Measurements from ENCODE around the gene TMEM132D. TPM values are rescaled to one million over a fixed set of nuclear protein-coding genes. Genes with fewer than 3 reads are reported as not detected.

The TMEM132D gene
- total and polyA plus RNA-seq, 2 of the 8 experiments (the other 6 are each of a cell fraction or from before 2014, with no cell fraction given) = 3.5 to 10.1 TPM

DNA sequence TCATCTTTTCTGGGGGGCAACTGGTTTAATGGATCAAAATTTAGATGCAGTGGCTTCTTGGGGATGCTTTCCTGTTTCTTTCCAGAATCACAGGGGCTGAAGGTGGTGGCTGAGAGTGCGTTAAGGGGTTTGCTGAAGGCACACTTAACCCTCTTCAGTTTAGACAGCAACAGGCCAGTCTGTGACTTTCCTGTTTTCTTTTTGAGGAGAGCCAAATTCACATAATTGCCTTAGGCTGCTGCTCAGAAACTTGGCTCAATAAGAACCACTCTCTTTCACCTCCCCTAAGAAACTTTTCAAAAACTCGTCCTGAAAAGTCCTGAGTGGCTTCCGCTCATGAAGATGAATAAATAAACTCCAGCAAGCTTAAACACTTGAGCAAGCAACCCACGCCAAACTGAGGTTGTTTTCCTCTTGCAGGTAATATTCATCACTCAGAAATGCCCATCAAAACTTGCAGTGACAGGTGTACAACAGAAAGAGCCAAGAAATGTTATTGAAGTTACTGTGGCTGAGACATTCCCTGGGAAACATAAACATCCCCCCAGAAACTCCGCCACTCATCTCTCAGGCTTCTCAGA, 510.4 kb downstream of the TMEM132D start (continued):
- TF ChIP-seq, protein P1, sequence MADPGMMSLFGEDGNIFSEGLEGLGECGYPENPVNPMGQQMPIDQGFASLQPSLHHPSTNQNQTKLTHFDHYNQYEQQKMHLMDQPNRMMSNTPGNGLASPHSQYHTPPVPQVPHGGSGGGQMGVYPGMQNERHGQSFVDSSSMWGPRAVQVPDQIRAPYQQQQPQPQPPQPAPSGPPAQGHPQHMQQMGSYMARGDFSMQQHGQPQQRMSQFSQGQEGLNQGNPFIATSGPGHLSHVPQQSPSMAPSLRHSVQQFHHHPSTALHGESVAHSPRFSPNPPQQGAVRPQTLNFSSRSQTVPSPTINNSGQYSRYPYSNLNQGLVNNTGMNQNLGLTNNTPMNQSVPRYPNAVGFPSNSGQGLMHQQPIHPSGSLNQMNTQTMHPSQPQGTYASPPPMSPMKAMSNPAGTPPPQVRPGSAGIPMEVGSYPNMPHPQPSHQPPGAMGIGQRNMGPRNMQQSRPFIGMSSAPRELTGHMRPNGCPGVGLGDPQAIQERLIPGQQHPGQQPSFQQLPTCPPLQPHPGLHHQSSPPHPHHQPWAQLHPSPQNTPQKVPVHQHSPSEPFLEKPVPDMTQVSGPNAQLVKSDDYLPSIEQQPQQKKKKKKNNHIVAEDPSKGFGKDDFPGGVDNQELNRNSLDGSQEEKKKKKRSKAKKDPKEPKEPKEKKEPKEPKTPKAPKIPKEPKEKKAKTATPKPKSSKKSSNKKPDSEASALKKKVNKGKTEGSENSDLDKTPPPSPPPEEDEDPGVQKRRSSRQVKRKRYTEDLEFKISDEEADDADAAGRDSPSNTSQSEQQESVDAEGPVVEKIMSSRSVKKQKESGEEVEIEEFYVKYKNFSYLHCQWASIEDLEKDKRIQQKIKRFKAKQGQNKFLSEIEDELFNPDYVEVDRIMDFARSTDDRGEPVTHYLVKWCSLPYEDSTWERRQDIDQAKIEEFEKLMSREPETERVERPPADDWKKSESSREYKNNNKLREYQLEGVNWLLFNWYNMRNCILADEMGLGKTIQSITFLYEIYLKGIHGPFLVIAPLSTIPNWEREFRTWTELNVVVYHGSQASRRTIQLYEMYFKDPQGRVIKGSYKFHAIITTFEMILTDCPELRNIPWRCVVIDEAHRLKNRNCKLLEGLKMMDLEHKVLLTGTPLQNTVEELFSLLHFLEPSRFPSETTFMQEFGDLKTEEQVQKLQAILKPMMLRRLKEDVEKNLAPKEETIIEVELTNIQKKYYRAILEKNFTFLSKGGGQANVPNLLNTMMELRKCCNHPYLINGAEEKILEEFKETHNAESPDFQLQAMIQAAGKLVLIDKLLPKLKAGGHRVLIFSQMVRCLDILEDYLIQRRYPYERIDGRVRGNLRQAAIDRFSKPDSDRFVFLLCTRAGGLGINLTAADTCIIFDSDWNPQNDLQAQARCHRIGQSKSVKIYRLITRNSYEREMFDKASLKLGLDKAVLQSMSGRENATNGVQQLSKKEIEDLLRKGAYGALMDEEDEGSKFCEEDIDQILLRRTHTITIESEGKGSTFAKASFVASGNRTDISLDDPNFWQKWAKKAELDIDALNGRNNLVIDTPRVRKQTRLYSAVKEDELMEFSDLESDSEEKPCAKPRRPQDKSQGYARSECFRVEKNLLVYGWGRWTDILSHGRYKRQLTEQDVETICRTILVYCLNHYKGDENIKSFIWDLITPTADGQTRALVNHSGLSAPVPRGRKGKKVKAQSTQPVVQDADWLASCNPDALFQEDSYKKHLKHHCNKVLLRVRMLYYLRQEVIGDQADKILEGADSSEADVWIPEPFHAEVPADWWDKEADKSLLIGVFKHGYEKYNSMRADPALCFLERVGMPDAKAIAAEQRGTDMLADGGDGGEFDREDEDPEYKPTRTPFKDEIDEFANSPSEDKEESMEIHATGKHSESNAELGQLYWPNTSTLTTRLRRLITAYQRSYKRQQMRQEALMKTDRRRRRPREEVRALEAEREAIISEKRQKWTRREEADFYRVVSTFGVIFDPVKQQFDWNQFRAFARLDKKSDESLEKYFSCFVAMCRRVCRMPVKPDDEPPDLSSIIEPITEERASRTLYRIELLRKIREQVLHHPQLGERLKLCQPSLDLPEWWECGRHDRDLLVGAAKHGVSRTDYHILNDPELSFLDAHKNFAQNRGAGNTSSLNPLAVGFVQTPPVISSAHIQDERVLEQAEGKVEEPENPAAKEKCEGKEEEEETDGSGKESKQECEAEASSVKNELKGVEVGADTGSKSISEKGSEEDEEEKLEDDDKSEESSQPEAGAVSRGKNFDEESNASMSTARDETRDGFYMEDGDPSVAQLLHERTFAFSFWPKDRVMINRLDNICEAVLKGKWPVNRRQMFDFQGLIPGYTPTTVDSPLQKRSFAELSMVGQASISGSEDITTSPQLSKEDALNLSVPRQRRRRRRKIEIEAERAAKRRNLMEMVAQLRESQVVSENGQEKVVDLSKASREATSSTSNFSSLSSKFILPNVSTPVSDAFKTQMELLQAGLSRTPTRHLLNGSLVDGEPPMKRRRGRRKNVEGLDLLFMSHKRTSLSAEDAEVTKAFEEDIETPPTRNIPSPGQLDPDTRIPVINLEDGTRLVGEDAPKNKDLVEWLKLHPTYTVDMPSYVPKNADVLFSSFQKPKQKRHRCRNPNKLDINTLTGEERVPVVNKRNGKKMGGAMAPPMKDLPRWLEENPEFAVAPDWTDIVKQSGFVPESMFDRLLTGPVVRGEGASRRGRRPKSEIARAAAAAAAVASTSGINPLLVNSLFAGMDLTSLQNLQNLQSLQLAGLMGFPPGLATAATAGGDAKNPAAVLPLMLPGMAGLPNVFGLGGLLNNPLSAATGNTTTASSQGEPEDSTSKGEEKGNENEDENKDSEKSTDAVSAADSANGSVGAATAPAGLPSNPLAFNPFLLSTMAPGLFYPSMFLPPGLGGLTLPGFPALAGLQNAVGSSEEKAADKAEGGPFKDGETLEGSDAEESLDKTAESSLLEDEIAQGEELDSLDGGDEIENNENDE (IDR thresholded peaks at IDR 0.05; ENCODE audit: insufficient replicate concordance, low read length) = no peak
- TF ChIP-seq YY1 (IDR thresholded peaks at IDR 0.05; ENCODE audit: low read depth, low read length) = no peak
- no peak for TF ChIP-seq SP1 (IDR thresholded peaks at IDR 0.05; ENCODE audit: low read depth, low read length)
- TF ChIP-seq JUN (IDR thresholded peaks at IDR 0.05; ENCODE audit: low read depth, low read length) = no peak
- TF ChIP-seq EZH2 (IDR thresholded peaks at IDR 0.05; ENCODE audit: low read depth, low read length, severe bottlenecking) = no peak
- TF ChIP-seq POLR2A (IDR thresholded peaks at IDR 0.05; ENCODE audit: control extremely low read depth in 1 of 2, low read depth in 2 of 2, low read length in 2 of 2) = no peak
- no peak for TF ChIP-seq CBX5 (IDR thresholded peaks at IDR 0.05; ENCODE audit: low read depth, low read length)
- no peak for TF ChIP-seq JUND (IDR thresholded peaks at IDR 0.05; ENCODE audit: low read length)
- no peak for TF ChIP-seq BACH1 (IDR thresholded peaks at IDR 0.05; ENCODE audit: low read length)
- no peak for TF ChIP-seq SP2 (IDR thresholded peaks at IDR 0.05; ENCODE audit: low read length)
- no peak for TF ChIP-seq CBX8 (IDR thresholded peaks at IDR 0.05; ENCODE audit: borderline replicate concordance, low read depth, low read length)
- TF ChIP-seq SIRT6 (IDR thresholded peaks at IDR 0.05; ENCODE audit: low read length) = no peak
- TF ChIP-seq TEAD4 (IDR thresholded peaks at IDR 0.05; ENCODE audit: low read depth, low read length) = no peak
- TF ChIP-seq SP4 (IDR thresholded peaks at IDR 0.05; ENCODE audit: low read length) = no peak

Data from H1 (cell line).